GM10248 (cell line): ENCODE measurements around the gene DIPK1B.

Experiments
- CTCF ChIA-PET: fragments of 300-600 bp; sonication (Branson Sonifier 250); formaldehyde crosslinking; extraction: SDS; loops from one replicate; lab custom pipeline; 2021; ENCODE audit warnings: antibody characterized with exemption; lab: Yijun Ruan, JAX
- POLR2A ChIA-PET: fragments of 350-650 bp; sonication (Branson Sonifier 250); formaldehyde crosslinking; extraction: SDS; loops from one replicate; lab custom pipeline; 2020; ENCODE audit warnings: antibody characterized with exemption; lab: Yijun Ruan, JAX
- DNase-seq: peaks from one replicate; pipeline ENCODE4 v3.0.0; 2012; ENCODE audit errors: extremely low spot score
- CTCF ChIP-seq: IDR thresholded peaks from 2 replicates; pipeline ENCODE4 v1.5.1; 2012; ENCODE audit warnings: mild to moderate bottlenecking, low read depth; ENCODE audit errors: extremely low read depth, missing control alignments, control extremely low read depth

Gene DIPK1B

GRCh38 chr9:136747161-136748060 is 35.0 kb downstream of the DIPK1B start:
- DNase-seq, result no peak
- POLR2A ChIA-PET, result no interaction called here
- CTCF ChIA-PET, result no interaction called here
- no peak for TF ChIP-seq CTCF

DNA sequence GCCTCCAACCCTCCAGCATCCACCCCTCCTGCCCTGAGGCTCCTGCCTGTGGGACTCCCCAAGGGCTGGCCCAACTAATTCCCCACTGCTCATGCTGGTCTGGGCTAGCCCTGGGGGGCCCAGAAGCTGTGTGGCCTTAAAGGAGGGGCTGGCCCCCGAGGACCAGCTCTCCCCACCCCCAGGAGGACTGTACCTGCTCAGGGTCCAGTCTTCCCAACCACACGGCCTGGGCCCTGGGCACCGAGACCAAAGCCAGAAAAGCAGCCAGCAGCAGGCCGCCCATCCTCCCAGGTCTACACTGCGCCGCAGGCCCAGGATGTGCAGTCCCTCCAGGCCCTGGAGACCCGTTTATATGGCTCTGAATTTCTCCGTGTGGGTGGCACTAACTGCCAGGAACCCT is 35.8 kb downstream of the DIPK1B start, which contains the start of gene LCN6:
Gene LCN6, minus strand, starts transcription at position 325 of the 400 bp plus-strand sequence. Its CDS starts 42 bp downstream, at position 283.
- CTCF ChIA-PET, result no interaction called here
- POLR2A ChIA-PET, result no interaction called here
- DNase-seq, result no peak
- no peak for TF ChIP-seq CTCF

- no peak for DNase-seq
- TF ChIP-seq CTCF, result no peak
- CTCF ChIA-PET, result interaction anchor here (1.0 to 1.4 kb wide), 4 partner anchors 17 to 29 kb away, joined by 3 to 6 read pairs (median 3); no protein-coding TSS in a partner anchor
- POLR2A ChIA-PET, result no interaction called here
Observed at GRCh38 chr9:136748666-136749611, 36.6 kb downstream of the DIPK1B start.

DNA sequence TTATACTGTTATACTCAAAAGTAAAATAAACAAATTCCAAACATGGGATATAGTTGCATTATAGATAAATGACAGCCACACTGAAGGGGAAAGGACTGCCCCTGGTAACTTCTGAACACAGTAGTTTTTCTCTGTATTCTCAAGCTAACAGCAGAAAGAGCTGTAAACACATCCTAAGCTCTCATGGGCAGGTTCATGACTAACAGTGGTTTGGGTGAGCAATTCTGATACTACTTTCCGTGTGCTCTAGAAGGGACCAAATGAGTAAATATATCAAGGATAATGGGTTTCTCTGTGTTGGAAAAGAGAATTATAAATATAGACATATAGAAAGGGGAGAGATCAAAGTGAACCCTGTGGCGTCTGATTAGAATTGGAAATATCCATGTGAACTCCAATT is 38.2 kb downstream of the DIPK1B start:
- DNase-seq, result no peak
- no peak for TF ChIP-seq CTCF
- ChIA-PET POLR2A (no interaction called here), CTCF (interaction anchor here (0.9 to 1.8 kb wide), 5 partner anchors 9 to 24 kb away, joined by 3 to 4 read pairs (median 3); no protein-coding TSS in a partner anchor)

- TF ChIP-seq CTCF, result no peak
- POLR2A ChIA-PET, result no interaction called here
- CTCF ChIA-PET, result interaction anchor here (1.1 to 1.8 kb wide), 3 partner anchors 10 to 24 kb away, joined by 3 to 4 read pairs (median 4); no protein-coding TSS in a partner anchor
- no peak for DNase-seq
Observed at GRCh38 chr9:136751244-136751643, 38.9 kb downstream of the DIPK1B start.

DNA sequence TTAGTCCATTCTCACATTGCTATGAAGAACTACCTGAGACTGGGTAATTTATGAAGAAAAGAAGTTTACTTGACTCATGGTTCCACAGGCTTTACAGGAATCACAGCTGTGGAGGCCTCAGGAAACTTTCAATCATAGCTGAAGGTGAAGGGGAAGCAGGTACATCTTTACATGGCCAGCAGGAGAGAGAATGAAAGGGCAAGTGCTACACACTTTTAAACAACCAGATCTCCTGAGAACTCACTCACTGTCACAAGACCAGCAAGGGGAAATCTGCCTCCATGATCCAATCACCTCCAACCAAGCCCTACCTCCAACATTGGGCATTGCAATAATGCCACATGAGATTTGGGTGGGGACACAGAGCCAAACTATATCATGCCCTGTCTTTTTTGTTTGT is 39.4 kb downstream of the DIPK1B start:
- no peak for TF ChIP-seq CTCF
- CTCF ChIA-PET, result interaction anchor here (1.8 kb wide), 1 partner anchor 25 kb away, joined by 4 read pairs; no protein-coding TSS in a partner anchor

More for the DNA sequence above, 39.4 kb downstream of the DIPK1B start:
- DNase-seq, result no peak
- POLR2A ChIA-PET, result no interaction called here
